D721Med (cell line): Measurements from ENCODE around the gene IGFBP1.
"Not testable (repeated sequence)": the region's sequence is repeated elsewhere in the genome, so short reads cannot be mapped to it uniquely, and the experiment has no call there.

Experiments used
- DNase-seq: peaks from one replicate; pipeline ENCODE4 v3.0.0; 2011; ENCODE audit warnings: low spot score; ENCODE audit not compliant: insufficient read length
- FAIRE-seq: peaks from 2 replicates; lab custom pipeline; 2011; peaks lifted over from hg19 to GRCh38; lab: Jason Lieb, UNC
- CTCF ChIP-seq: IDR thresholded peaks from 2 replicates; pipeline ENCODE4 v1.5.1; 2012; ENCODE audit warnings: mild to moderate bottlenecking, control low read depth; ENCODE audit not compliant: insufficient read depth; ENCODE audit errors: missing control alignments

Gene IGFBP1

GRCh38 chr7:45888185-45888992, at the start of gene IGFBP1:
TSS of gene IGFBP1 (plus strand) at chr7:45888488. CDS start at chr7:45888653, 165 bp downstream.
- FAIRE-seq (no peak), DNase-seq (no peak)
- no peak for TF ChIP-seq CTCF

- not testable (repeated sequence) for FAIRE-seq, DNase-seq
Measured at GRCh38 chr7:45838852-45839251, 49.4 kb upstream of the IGFBP1 start.

- not testable (repeated sequence) for DNase-seq, FAIRE-seq
Measured at GRCh38 chr7:45841926-45842717, 46.2 kb upstream of the IGFBP1 start.

GRCh38 chr7:45846536-45846935, 41.8 kb upstream of the IGFBP1 start:
- not testable (repeated sequence) for FAIRE-seq, DNase-seq

GRCh38 chr7:45848734-45849133, 39.6 kb upstream of the IGFBP1 start:
- FAIRE-seq, result not testable (repeated sequence)

GRCh38 chr7:45852984-45853383, 35.3 kb upstream of the IGFBP1 start:
- not testable (repeated sequence) for FAIRE-seq, DNase-seq

More at GRCh38 chr7:45848734-45849133, 39.6 kb upstream of the IGFBP1 start:
- DNase-seq, result not testable (repeated sequence)

GRCh38 chr7:45853491-45853890, 34.8 kb upstream of the IGFBP1 start:
- DNase-seq, FAIRE-seq: not testable (repeated sequence)

GRCh38 chr7:45855680-45856079, 32.6 kb upstream of the IGFBP1 start:
- DNase-seq, FAIRE-seq: not testable (repeated sequence)

- FAIRE-seq, DNase-seq: not testable (repeated sequence)
Measured at GRCh38 chr7:45856888-45857287, 31.4 kb upstream of the IGFBP1 start.

GRCh38 chr7:45863715-45864114, 24.6 kb upstream of the IGFBP1 start:
- TF ChIP-seq CTCF, result no peak
- no peak for DNase-seq
- no peak for FAIRE-seq

GRCh38 chr7:45865594-45866410, 22.5 kb upstream of the IGFBP1 start:
- TF ChIP-seq CTCF, result no peak
- FAIRE-seq, result no peak
- no peak for DNase-seq
